GM12878 (cell line): ENCODE results near the gene RXFP1. TPM values are rescaled to one million over a fixed set of nuclear protein-coding genes. Genes with fewer than 3 reads are reported as not detected.

Experiments used
- ATAC-seq: fragments of 200-7000 bp; cut with Tn5 transposase; 3 replicates; pipeline ENCODE4 v1.9.1; 2020; ENCODE audit warnings: mild to moderate bottlenecking, moderate library complexity
- BruUV-seq: library from RNA; stranded (reverse); fragments of 400-500 nt; replicated peaks from 2 replicates; lab custom pipeline; 2021; lab: Mats Ljungman, UMichigan
- CTCF ChIA-PET: fragments of 300-600 bp; sonication (Branson Sonifier 250); formaldehyde crosslinking; extraction: SDS; loops from one replicate; lab custom pipeline; 2021; ENCODE audit warnings: inconsistent platforms; lab: Yijun Ruan, JAX
- POLR2A ChIA-PET: fragments of 350-600 bp; formaldehyde crosslinking; extraction: SDS; loops from one replicate; lab custom pipeline; 2021; ENCODE audit warnings: inconsistent platforms; lab: Charles Lee
- RAD21 ChIA-PET: fragments of 300-600 bp; sonication (Branson Sonifier 250); formaldehyde crosslinking; loops from one replicate; lab custom pipeline; 2023; ENCODE audit warnings: antibody characterized with exemption; ENCODE audit not compliant: unreplicated experiment; lab: Charles Lee
- SMC1A ChIA-PET: fragments of 300-600 bp; sonication (Branson Sonifier 250); formaldehyde crosslinking; loops from one replicate; lab custom pipeline; 2023; ENCODE audit not compliant: unreplicated experiment, uncharacterized antibody; lab: Charles Lee
- DNase-seq: peaks from one replicate; pipeline ENCODE4 v3.0.0-alpha.2; 2011; ENCODE audit warnings: low read depth, low spot score
- FAIRE-seq: peaks from 3 replicates; lab custom pipeline; 2011; peaks lifted over from hg19 to GRCh38; lab: Jason Lieb, UNC
- H2AFZ ChIP-seq: 2 replicates; pipeline ENCODE4 v1.6.0; 2011; ENCODE audit warnings: low read depth, low read length, control low read depth; ENCODE audit not compliant: control insufficient read depth
- H3K27ac ChIP-seq: 2 replicates; pipeline ENCODE4 v1.5.1; 2011; ENCODE audit warnings: control low read depth; ENCODE audit not compliant: control insufficient read depth, insufficient read depth
- H3K27me3 ChIP-seq, 2 experiments: replicated peaks in 1 of 2; 2 replicates each; pipeline versions ENCODE4 v1.6.0 to v1.6.1; 2011; ENCODE audit warnings: low read length in 1 of 2; ENCODE audit not compliant: control insufficient read depth in 2 of 2, insufficient read depth in 2 of 2
- H3K36me3 ChIP-seq, 2 experiments: 2 replicates each; pipeline ENCODE4 v1.5.1; 2011; ENCODE audit warnings: low read length in 1 of 2; ENCODE audit not compliant: control insufficient read depth in 2 of 2, insufficient read depth in 2 of 2
- H3K4me1 ChIP-seq: 2 replicates; pipeline ENCODE4 v1.6.1; 2011; ENCODE audit warnings: mild to moderate bottlenecking, low read length, moderate library complexity, mixed read lengths; ENCODE audit not compliant: control insufficient read depth, insufficient read depth
- H3K4me2 ChIP-seq: 2 replicates; pipeline ENCODE4 v1.6.0; 2011; ENCODE audit warnings: control low read depth; ENCODE audit not compliant: control insufficient read depth, insufficient read depth
- H3K4me3 ChIP-seq: fragments of 200-600 bp; sonication (generic); 2 replicates; pipeline ENCODE4 v1.5.1; 2016
- H3K79me2 ChIP-seq: 2 replicates; pipeline ENCODE4 v1.6.0; 2011; ENCODE audit warnings: low read length; ENCODE audit not compliant: control insufficient read depth, insufficient read depth
- H3K9ac ChIP-seq: 2 replicates; pipeline ENCODE4 v1.8.0; 2011; ENCODE audit warnings: low read length, control low read depth, mixed read lengths; ENCODE audit not compliant: control insufficient read depth, insufficient read depth
- H3K9me3 ChIP-seq: replicated peaks from 3 replicates; pipeline ENCODE4 v1.5.1; 2011; ENCODE audit warnings: mild to moderate bottlenecking, low read length; ENCODE audit not compliant: control insufficient read depth, insufficient read depth
- H4K20me1 ChIP-seq: 2 replicates; pipeline ENCODE4 v1.6.0; 2011; ENCODE audit not compliant: control insufficient read depth, insufficient read depth
- BHLHE40 ChIP-seq, 2 experiments: fragments of 450-650 bp in 1 of 2; IDR thresholded peaks; 2 replicates each; pipeline ENCODE4 v1.6.1; 2011 to 2017; ENCODE audit warnings: low read depth in 2 of 2, borderline replicate concordance in 1 of 2, improper control_type of control experiment in 1 of 2, low read length in 1 of 2, mild to moderate bottlenecking in 1 of 2
- CBX3 ChIP-seq: fragments of 200-600 bp; sonication (generic); IDR thresholded peaks from 2 replicates; pipeline ENCODE4 v1.6.1; 2016; ENCODE audit warnings: low read depth, borderline replicate concordance
- CHD1 ChIP-seq: IDR thresholded peaks from 2 replicates; pipeline ENCODE4 v1.6.1; 2012; ENCODE audit warnings: low read depth, low read length, improper control_type of control experiment
- NR2F1 ChIP-seq: fragments of 450-650 bp; conservative IDR thresholded peaks from 2 replicates; pipeline ENCODE4 v1.6.1; 2017; ENCODE audit warnings: mild to moderate bottlenecking
- TBL1XR1 ChIP-seq: IDR thresholded peaks from 2 replicates; pipeline ENCODE4 v1.6.1; 2012; ENCODE audit warnings: low read depth, low read length, improper control_type of control experiment
- TCF7 ChIP-seq: IDR thresholded peaks from 2 replicates; pipeline ENCODE4 v1.6.1; 2014; ENCODE audit warnings: antibody characterized with exemption, borderline replicate concordance
- ZBED1 ChIP-seq: IDR thresholded peaks from 2 replicates; pipeline ENCODE4 v1.6.1; 2016; ENCODE audit warnings: borderline replicate concordance
- WGBS: methylation state at CpG from one replicate; pipeline ENCODE4 v1.1.6; 2016; ENCODE audit warnings: low lambda C conversion rate; ENCODE audit not compliant: insufficient replicate concordance, insufficient coverage; ENCODE audit errors: missing lambda C conversion rate; 5-methylcytosine and 5-hydroxymethylcytosine counted together
- in situ Hi-C: fragments of 300-500 bp; cut with MboI; formaldehyde crosslinking; loops from 9 replicates; pipeline ENCODE4 v1.14.3; 2018; ENCODE audit warnings: mixed read lengths
- intact Hi-C: fragments of 100-400 bp; cut with micrococcal nuclease; formaldehyde crosslinking; loops from one replicate; pipeline ENCODE4 v1.14.2; 2022; ENCODE audit not compliant: unreplicated experiment
- polyA plus RNA-seq, 11 experiments: library from polyadenylated mRNA; depleted of rRNA in 4 of 11; unstranded in 6 of 11; stranded (reverse) in 5 of 11; fragments of >200 nt; fragmentation: Nextera tagmentation in 4 of 11; fragmentation: Illumina TruSeq in 1 of 11; extraction: Ambion mirVana in 4 of 11; extraction: Trizol in 1 of 11; gene quantifications; 1 replicate in 1 of 11; 2 replicates in 10 of 11; pipeline versions ENCODE4 v1.2.1 to v1.2.3, GENCODE V29; 2011 to 2016; ENCODE audit warnings: inconsistent platforms in 2 of 11, missing spikeins in 2 of 11, low read depth in 1 of 11
- total RNA-seq, 4 experiments: library from RNA; depleted of rRNA in 3 of 4; stranded (reverse); fragments of >200 nt in 3 of 4; fragmentation: Illumina TruSeq in 1 of 4; extraction: Trizol in 1 of 4; gene quantifications; 2 replicates each; pipeline versions ENCODE4 v1.2.1 to v1.2.3, GENCODE V29; 2013 to 2021
- TF ChIP-seq, protein P1 (sequence below): IDR thresholded peaks from 2 replicates; pipeline ENCODE4 v1.6.1; 2012; ENCODE audit warnings: low read depth, low read length, improper control_type of control experiment

RXFP1 gene
- total and polyA plus RNA-seq, 10 of the 15 experiments (the other 5 are each of a cell fraction or from before 2014, with no cell fraction given): 0.12 TPM; not detected in 9

DNA sequence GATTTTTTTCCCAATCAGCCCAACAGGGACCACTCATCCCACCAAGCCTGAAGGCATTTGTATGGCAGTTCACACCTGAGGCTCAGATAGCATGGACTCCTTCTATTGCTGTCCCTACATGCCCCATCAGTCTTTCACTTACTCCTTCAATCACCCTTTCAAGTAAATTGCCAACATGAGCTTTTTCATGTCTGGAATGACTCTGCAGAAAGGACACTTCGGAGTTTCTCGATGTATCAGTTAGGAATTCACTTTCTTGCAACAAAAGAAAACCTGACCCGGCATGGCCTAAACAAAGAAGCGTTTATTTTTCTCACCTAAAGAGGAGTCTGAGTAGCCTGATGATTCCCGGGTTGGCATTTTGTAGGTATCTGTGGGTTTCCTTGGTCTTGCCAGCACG lies 38.6 kb downstream of the RXFP1 start:
- CTCF ChIA-PET: interaction anchor here (1.5 kb wide), 1 partner anchor 64 kb away, joined by 5 read pairs; no protein-coding TSS in a partner anchor
- intact Hi-C loops: no loop called here
- FAIRE-seq (no peak), ATAC-seq (no peak), DNase-seq (no peak)
- Histone ChIP-seq H3K9me3 (no peaks in the 10 kb centered on the region), H4K20me1 (no peaks in the 10 kb centered on the region), H3K4me1 (no peaks in the 10 kb centered on the region), H3K4me2 (no peak overlapping the region), H2AFZ (no peak overlapping the region), H3K4me3 (no peak overlapping the region), H3K9ac (no peak overlapping the region), H3K36me3 (no peaks in the 10 kb centered on the region), H3K79me2 (no peaks in the 10 kb centered on the region), H3K27me3 (no peaks in the 10 kb centered on the region), H3K27ac (no peak overlapping the region)
- no TSS peak for BruUV-seq
- TF ChIP-seq, protein P1, sequence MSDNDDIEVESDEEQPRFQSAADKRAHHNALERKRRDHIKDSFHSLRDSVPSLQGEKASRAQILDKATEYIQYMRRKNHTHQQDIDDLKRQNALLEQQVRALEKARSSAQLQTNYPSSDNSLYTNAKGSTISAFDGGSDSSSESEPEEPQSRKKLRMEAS: no peak
- no peak for TF ChIP-seq CHD1
- RAD21 ChIA-PET: no interaction called here
- POLR2A ChIA-PET: no interaction called here
- WGBS: 25% methylated on average over 6 of the region's 6 CpGs
- in situ Hi-C loops: no loop called here
- SMC1A ChIA-PET: no interaction called here

GRCh38 chr4:158566860-158567259 lies 45.2 kb downstream of the RXFP1 start:
- no peak for DNase-seq
- BruUV-seq: no TSS peak

More at GRCh38 chr4:158566860-158567259, 45.2 kb downstream of the RXFP1 start:
- TF ChIP-seq TBL1XR1: no peak
- TF ChIP-seq BHLHE40 (IDR thresholded peaks at IDR 0.05; ENCODE audit: borderline replicate concordance in 1 of 2, low read depth in 2 of 2, low read length in 1 of 2): no peak
- TF ChIP-seq TCF7: no peak
- TF ChIP-seq NR2F1: no peak
- TF ChIP-seq CBX3: no peak
- no peak for TF ChIP-seq ZBED1
- no peaks in the 10 kb centered on the region for H3K79me2 ChIP-seq
- ChIA-PET CTCF (interaction anchor here (0.6 kb wide), 1 partner anchor 197 kb away, joined by 3 read pairs; no protein-coding TSS in a partner anchor), RAD21 (no interaction called here), SMC1A (no interaction called here), POLR2A (no interaction called here)
- no peak overlapping the region for H3K4me2 ChIP-seq
- H3K4me3 ChIP-seq: no peak overlapping the region
- WGBS: 83% methylated on average over 18 of the region's 18 CpGs
- ATAC-seq (no peak), FAIRE-seq (no peak)
- intact Hi-C loops (no loop called here), in situ Hi-C loops (no loop called here)
- no peaks in the 10 kb centered on the region; the same call in 2 of the 3 replicates for H3K9me3 ChIP-seq
- H4K20me1 ChIP-seq: no peaks in the 10 kb centered on the region
- no peak overlapping the region for H3K27ac ChIP-seq
- no peaks in the 10 kb centered on the region for H3K27me3 ChIP-seq
- no peaks in the 10 kb centered on the region for H3K36me3 ChIP-seq
- H2AFZ ChIP-seq: no peak overlapping the region
- no peak overlapping the region for H3K9ac ChIP-seq
- no peaks in the 10 kb centered on the region for H3K4me1 ChIP-seq
